Fibroblast of skin of left biceps (primary cell): ENCODE data around the gene WDR41.

Experiments used
- DNase-seq, 2 experiments: peaks; one replicate each; pipeline ENCODE4 v3.0.0-alpha.2; 2013; ENCODE audit warnings: low read depth in 2 of 2

WDR41 gene

GRCh38 chr5:77444356-77444755 is 47.8 kb downstream of the WDR41 start:
- no peak for DNase-seq

GRCh38 chr5:77443670-77444069 is 48.4 kb downstream of the WDR41 start:
- DNase-seq: no peak

GRCh38 chr5:77438071-77438470 is 54.0 kb downstream of the WDR41 start:
- DNase-seq: no peak

- DNase-seq: no peak
Measured at GRCh38 chr5:77437194-77437593, 54.9 kb downstream of the WDR41 start.

GRCh38 chr5:77431719-77432118 is 60.4 kb downstream of the WDR41 start:
- no peak for DNase-seq

- peak; percentile 21 to 31 for DNase-seq
Measured at GRCh38 chr5:77431286-77431685, 60.8 kb downstream of the WDR41 start.

GRCh38 chr5:77430726-77431125 is 61.4 kb downstream of the WDR41 start:
- DNase-seq: no peak

- no peak for DNase-seq
Measured at GRCh38 chr5:77428526-77428925, 63.6 kb downstream of the WDR41 start.

- DNase-seq: peak; percentile 17 to 35
Measured at GRCh38 chr5:77427998-77428397, 64.1 kb downstream of the WDR41 start.

GRCh38 chr5:77426670-77427069 is 65.4 kb downstream of the WDR41 start:
- no peak for DNase-seq

- DNase-seq: no peak
Measured at GRCh38 chr5:77425998-77426659, 66.0 kb downstream of the WDR41 start.

- DNase-seq: no peak
Measured at GRCh38 chr5:77425420-77425819, 66.7 kb downstream of the WDR41 start.

- no peak for DNase-seq
Measured at GRCh38 chr5:77424921-77425320, 67.2 kb downstream of the WDR41 start.

- peak; percentile 20 to 32 for DNase-seq
Measured at GRCh38 chr5:77423022-77423750, 68.9 kb downstream of the WDR41 start.

GRCh38 chr5:77420940-77421339 is 71.2 kb downstream of the WDR41 start:
- no peak for DNase-seq

- DNase-seq: no peak
Measured at GRCh38 chr5:77419644-77420582, 72.2 kb downstream of the WDR41 start.

- DNase-seq: no peak
Measured at GRCh38 chr5:77418601-77419581, 73.2 kb downstream of the WDR41 start.

GRCh38 chr5:77418162-77418561 is 74.0 kb downstream of the WDR41 start:
- no peak for DNase-seq

- no peak for DNase-seq
Measured at GRCh38 chr5:77413049-77413448, 79.1 kb downstream of the WDR41 start.

- DNase-seq: no peak
Measured at GRCh38 chr5:77409870-77410621, 82.1 kb downstream of the WDR41 start.
